ENCODE results near the gene PHKA2.

GRCh38 chrX:18998653-18999052 is 14.7 kb upstream of the PHKA2 start:
- TF ChIP-seq CTCF (IDR thresholded peaks at IDR 0.05) (no peak), POLR2A (IDR thresholded peaks at IDR 0.05) (no peak)

Data from testis (tissue), 2 donors.